WTC11 (cell line): ENCODE data around the gene EMX1.

Source experiments
- CTCF ChIP-seq: fragments of 200-600 bp; IDR thresholded peaks from 2 replicates; pipeline ENCODE4 v1.8.0; 2022; ENCODE audit warnings: antibody characterized with exemption
- ELF4 ChIP-seq: sonication (generic); formaldehyde crosslinking; IDR thresholded peaks from 2 replicates; pipeline ENCODE4 v1.8.1; 2022; ENCODE audit warnings: low read depth, mild to moderate bottlenecking, moderate library complexity, missing genetic modification reagents
- NFYB ChIP-seq: sonication (generic); formaldehyde crosslinking; conservative IDR thresholded peaks from 2 replicates; pipeline ENCODE4 v1.8.0; 2022; ENCODE audit warnings: low read depth, missing genetic modification reagents
- NR2C2 ChIP-seq: sonication (generic); formaldehyde crosslinking; IDR thresholded peaks from 2 replicates; pipeline ENCODE4 v1.8.0; 2022; ENCODE audit warnings: mild to moderate bottlenecking, missing genetic modification reagents
- ZNF232 ChIP-seq: sonication (generic); formaldehyde crosslinking; IDR thresholded peaks from 2 replicates; pipeline ENCODE4 v1.8.0; 2022; ENCODE audit warnings: mild to moderate bottlenecking, missing genetic modification reagents
- ZNF416 ChIP-seq: fragments of 250-450 bp; sonication (Bioruptor Pico); IDR thresholded peaks from 2 replicates; pipeline ENCODE4 v1.9.0; 2021; ENCODE audit warnings: mild to moderate bottlenecking, inconsistent platforms
- TF ChIP-seq, protein P1 (sequence below): sonication (generic); formaldehyde crosslinking; IDR thresholded peaks from 2 replicates; pipeline ENCODE4 v1.8.0; 2022; ENCODE audit warnings: mild to moderate bottlenecking, missing genetic modification reagents

GRCh38 chr2:72964146-72964525, 46.8 kb downstream of the EMX1 start:
- TF ChIP-seq CTCF: no peak
- no peak for TF ChIP-seq NFYB (CRISPR knock-in tag)
- TF ChIP-seq ZNF416 (CRISPR knock-in tag): no peak
- no peak for TF ChIP-seq ELF4 (CRISPR knock-in tag)
- TF ChIP-seq ZNF232: no peak
- no peak for TF ChIP-seq NR2C2 (CRISPR knock-in tag)
- TF ChIP-seq, protein P1, sequence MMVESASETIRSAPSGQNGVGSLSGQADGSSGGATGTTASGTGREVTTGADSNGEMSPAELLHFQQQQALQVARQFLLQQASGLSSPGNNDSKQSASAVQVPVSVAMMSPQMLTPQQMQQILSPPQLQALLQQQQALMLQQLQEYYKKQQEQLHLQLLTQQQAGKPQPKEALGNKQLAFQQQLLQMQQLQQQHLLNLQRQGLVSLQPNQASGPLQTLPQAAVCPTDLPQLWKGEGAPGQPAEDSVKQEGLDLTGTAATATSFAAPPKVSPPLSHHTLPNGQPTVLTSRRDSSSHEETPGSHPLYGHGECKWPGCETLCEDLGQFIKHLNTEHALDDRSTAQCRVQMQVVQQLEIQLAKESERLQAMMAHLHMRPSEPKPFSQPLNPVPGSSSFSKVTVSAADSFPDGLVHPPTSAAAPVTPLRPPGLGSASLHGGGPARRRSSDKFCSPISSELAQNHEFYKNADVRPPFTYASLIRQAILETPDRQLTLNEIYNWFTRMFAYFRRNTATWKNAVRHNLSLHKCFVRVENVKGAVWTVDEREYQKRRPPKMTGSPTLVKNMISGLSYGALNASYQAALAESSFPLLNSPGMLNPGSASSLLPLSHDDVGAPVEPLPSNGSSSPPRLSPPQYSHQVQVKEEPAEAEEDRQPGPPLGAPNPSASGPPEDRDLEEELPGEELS: no peak
